ENCODE results near the gene PDE10A.

PDE10A gene

DNA sequence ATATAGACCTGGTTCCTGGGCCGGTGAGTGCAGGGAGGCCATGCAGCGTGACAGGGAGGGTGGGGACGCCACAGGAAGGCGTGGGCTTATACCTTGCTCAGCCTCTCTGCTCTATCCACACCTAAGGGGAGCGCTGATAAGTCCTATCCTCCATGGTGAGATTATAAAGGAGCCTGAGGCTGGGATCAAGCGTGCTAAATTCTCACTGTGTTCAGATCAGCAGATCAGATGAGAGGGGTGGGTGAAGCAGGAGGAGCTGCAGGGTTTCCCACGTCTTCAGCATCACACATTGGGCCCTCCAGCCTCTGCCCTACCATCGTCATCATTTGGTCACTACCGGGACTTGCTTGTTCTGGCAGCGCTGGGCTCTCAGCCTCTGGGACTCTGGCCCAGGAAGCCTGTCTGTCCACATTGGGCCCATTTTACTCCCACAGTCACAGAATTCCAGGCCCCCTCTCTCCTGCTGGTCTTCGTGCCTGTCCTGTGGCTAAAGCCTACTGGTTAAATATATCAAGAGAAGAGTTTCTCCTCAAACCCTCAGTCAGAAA lies 29.1 kb upstream of the PDE10A start:
- no peak for DNase-seq (ENCODE audit: low read depth)

GRCh38 chr6:165689699-165690098 lies 26.7 kb upstream of the PDE10A start:
- TF ChIP-seq CTCF (conservative IDR thresholded peaks at IDR 0.05; ENCODE audit: control insufficient read depth, insufficient read depth, low read depth, low read length) = no peak
- no peak overlapping the region for H3K4me3 ChIP-seq (ENCODE audit: control insufficient read depth, low read depth, low read length)
- DNase-seq (ENCODE audit: low read depth) = peak; percentile 35

More for the DNA sequence above, 29.1 kb upstream of the PDE10A start:
- no peak for TF ChIP-seq CTCF (conservative IDR thresholded peaks at IDR 0.05; ENCODE audit: control insufficient read depth, insufficient read depth, low read depth, low read length)
- H3K4me3 ChIP-seq (ENCODE audit: control insufficient read depth, low read depth, low read length) = no peak overlapping the region

- peak; percentile 46 for DNase-seq (ENCODE audit: low read depth)
- H3K4me3 ChIP-seq (ENCODE audit: control insufficient read depth, low read depth, low read length) = no peak overlapping the region
- no peak for TF ChIP-seq CTCF (conservative IDR thresholded peaks at IDR 0.05; ENCODE audit: control insufficient read depth, insufficient read depth, low read depth, low read length)
Observed at GRCh38 chr6:165686596-165687365, 23.7 kb upstream of the PDE10A start.

GRCh38 chr6:165685302-165685701 lies 22.3 kb upstream of the PDE10A start:
- H3K4me3 ChIP-seq (ENCODE audit: control insufficient read depth, low read depth, low read length) = no peak overlapping the region
- no peak for DNase-seq (ENCODE audit: low read depth)
- no peak for TF ChIP-seq CTCF (conservative IDR thresholded peaks at IDR 0.05; ENCODE audit: control insufficient read depth, insufficient read depth, low read depth, low read length)

DNA sequence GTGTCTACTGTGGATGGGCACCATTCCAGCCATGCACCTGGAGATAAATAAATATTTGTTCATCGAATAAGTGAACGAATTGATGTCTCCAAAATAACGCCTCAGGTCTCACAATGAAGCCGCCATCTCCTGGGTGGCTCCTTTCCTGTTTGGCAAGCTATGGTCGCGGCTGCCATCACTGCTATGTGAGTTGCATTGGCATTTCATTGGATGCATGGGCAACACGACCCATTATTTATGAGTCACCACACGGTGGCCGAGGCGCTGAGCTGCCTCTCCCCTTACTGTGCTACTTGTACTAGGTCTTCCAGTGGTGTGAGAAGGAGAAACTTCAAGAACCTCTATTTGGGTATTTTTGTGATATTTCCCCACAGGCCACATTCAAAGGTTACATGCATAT lies 21.3 kb upstream of the PDE10A start:
- no peak for DNase-seq (ENCODE audit: low read depth)
- no peak for TF ChIP-seq CTCF (conservative IDR thresholded peaks at IDR 0.05; ENCODE audit: control insufficient read depth, insufficient read depth, low read depth, low read length)
- no peak overlapping the region for H3K4me3 ChIP-seq (ENCODE audit: control insufficient read depth, low read depth, low read length)

GRCh38 chr6:165680975-165681374 lies 17.9 kb upstream of the PDE10A start:
- no peak for DNase-seq (ENCODE audit: low read depth)

More at GRCh38 chr6:165680975-165681374, 17.9 kb upstream of the PDE10A start:
- H3K4me3 ChIP-seq (ENCODE audit: control insufficient read depth, low read depth, low read length) = no peak overlapping the region
- no peak for TF ChIP-seq CTCF (conservative IDR thresholded peaks at IDR 0.05; ENCODE audit: control insufficient read depth, insufficient read depth, low read depth, low read length)

Data from fibroblast of mammary gland (primary cell).